Loucy (cell line): ENCODE data around the gene SCNN1A.

Source experiments
- EZH2phosphoT487 ChIP-seq: fragments of 200-600 bp; IDR thresholded peaks from 2 replicates; pipeline ENCODE4 v1.6.1; 2018; ENCODE audit warnings: antibody characterized with exemption, mild to moderate bottlenecking, moderate library complexity, borderline replicate concordance
- TF ChIP-seq, protein P1 (sequence below): fragments of 200-600 bp; sonication (generic); conservative IDR thresholded peaks from 2 replicates; pipeline ENCODE4 v1.5.1; 2014; ENCODE audit warnings: mild to moderate bottlenecking, antibody characterized with exemption, low read length

DNA sequence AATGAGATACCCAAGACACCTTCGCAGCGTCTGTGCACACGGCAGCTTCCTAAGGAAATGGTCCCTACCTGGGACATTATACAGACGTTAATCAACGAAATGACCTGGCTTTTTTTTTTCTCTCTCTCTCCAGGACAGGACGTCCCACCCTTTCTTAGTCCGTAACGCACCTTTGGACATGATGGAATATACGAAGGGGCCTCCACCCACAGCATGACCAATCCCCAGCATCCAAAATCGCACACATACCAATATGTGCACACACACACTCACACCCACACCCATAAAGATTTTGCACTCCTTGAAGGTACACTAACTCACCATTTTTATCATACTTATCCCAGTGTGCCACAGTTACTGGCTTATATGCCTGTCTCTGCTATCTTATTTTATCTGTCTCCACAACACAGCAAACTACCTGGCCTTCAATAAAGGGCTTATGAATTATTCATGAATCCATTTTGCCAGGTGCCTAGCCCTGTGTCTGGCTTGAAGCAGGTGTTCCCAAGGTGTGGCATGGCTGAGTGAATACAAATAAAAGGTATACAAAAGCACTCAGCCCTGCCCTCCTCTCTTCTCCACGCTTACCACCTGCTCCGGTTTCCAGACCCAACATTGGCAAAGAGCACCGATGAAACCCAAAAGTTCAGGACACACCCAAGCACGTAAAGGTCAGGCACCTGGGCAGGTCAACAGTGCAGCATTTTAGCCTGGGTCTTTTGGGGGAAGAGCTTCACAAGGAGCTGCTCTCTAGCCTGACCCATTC, 2.2 kb downstream of the SCNN1A start:
- TF ChIP-seq EZH2phosphoT487, result no peak
- TF ChIP-seq, protein P1, sequence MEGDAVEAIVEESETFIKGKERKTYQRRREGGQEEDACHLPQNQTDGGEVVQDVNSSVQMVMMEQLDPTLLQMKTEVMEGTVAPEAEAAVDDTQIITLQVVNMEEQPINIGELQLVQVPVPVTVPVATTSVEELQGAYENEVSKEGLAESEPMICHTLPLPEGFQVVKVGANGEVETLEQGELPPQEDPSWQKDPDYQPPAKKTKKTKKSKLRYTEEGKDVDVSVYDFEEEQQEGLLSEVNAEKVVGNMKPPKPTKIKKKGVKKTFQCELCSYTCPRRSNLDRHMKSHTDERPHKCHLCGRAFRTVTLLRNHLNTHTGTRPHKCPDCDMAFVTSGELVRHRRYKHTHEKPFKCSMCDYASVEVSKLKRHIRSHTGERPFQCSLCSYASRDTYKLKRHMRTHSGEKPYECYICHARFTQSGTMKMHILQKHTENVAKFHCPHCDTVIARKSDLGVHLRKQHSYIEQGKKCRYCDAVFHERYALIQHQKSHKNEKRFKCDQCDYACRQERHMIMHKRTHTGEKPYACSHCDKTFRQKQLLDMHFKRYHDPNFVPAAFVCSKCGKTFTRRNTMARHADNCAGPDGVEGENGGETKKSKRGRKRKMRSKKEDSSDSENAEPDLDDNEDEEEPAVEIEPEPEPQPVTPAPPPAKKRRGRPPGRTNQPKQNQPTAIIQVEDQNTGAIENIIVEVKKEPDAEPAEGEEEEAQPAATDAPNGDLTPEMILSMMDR, result no peak
